HG02642 (cell line): ENCODE data around the gene ZNF100.
"Not testable (repeated sequence)": the region's sequence is repeated elsewhere in the genome, so short reads cannot be mapped to it uniquely, and the experiment has no call there.

Experiments used
- ATAC-seq: cut with Tn5 transposase; IDR thresholded peaks from one replicate; pipeline ENCODE4 v1.9.1; 2021; ENCODE audit warnings: mild to moderate bottlenecking; ENCODE audit not compliant: unreplicated experiment, poor library complexity

The ZNF100 gene

GRCh38 chr19:21705393-21705792 is 62.0 kb downstream of the ZNF100 start:
- ATAC-seq = no peak

- no peak for ATAC-seq
These were observed 63.1 kb downstream of the ZNF100 start for GRCh38 chr19:21704320-21704719.

- no peak for ATAC-seq
These were observed 68.2 kb downstream of the ZNF100 start for GRCh38 chr19:21699197-21699596.

DNA sequence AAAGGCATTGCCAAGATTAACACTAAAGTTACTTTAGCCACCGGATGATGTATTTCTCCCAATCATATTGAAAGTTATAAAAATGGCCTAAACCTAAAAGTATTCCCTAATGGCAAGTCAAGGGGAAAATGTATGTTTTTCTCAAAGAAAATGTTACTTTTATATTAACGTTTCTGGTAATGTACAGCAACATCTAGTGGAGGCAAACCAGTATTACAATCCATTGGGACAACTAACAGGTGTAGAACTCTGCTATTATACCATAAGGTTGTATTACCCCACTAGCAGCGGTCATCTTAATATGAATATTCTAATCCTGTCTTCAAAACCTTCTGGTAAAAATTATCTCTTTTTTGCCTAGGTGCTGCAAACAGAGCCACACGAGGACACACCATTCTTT is 69.2 kb downstream of the ZNF100 start:
- no peak for ATAC-seq

- no peak for ATAC-seq
These were observed 69.7 kb downstream of the ZNF100 start for GRCh38 chr19:21697698-21698097.

DNA sequence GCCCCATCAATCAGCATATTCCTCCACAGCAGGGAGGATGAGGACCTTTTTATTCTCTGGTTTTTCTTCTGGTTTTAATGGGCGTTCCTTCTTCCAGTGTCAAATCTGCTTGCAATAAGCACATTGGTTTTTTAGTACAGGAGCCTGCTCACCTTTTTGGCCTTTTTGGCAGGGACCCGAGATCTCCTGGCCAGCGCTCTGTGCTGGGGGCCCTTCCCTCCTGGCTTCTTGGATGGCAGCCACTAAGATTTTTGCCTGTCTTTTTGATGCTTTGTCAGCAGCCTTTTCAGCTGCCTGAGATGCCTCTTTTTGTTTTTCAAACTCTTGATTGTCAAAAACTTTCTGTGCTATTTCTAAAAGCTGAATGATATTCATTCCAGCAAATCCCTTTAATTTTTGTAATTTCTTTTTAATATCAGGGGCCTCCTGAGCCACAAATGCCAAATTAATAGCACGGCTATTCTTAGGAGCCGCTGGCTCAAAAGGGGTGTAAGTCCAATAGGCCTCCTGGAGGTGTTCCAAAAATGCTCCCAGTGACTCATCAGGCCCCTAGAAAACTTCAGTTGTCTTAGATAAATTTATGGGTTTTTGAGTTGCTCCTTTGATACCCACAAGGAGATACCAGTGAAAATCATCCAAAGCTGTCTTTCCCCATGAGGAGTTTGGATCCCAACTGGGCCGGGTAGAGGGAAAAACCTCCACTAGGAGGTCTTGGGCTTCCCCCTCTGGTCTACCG is 73.0 kb downstream of the ZNF100 start:
- ATAC-seq = no peak

GRCh38 chr19:21693399-21693798 is 74.0 kb downstream of the ZNF100 start:
- ATAC-seq = no peak

- no peak for ATAC-seq
These were observed 75.7 kb downstream of the ZNF100 start for GRCh38 chr19:21691661-21692060.

DNA sequence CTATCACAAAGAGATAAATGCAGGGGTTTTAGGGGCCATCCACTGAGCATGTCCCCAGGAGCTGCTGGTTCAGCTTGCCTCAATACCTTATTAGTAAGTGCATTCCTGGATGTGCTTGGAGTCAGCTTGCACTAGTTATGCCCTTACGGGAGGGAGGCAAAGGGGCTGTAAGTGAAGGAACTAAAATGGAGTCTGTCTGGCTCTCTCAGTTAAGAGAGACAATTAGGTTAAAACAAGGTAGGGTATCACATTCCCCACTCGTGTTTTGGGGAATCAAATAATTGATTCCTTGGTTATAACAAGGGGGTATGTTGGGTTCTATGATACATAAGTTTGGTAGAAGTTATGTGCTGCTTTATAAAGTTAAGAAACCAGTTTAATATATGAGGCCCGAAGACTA is 78.9 kb downstream of the ZNF100 start:
- no peak for ATAC-seq

DNA sequence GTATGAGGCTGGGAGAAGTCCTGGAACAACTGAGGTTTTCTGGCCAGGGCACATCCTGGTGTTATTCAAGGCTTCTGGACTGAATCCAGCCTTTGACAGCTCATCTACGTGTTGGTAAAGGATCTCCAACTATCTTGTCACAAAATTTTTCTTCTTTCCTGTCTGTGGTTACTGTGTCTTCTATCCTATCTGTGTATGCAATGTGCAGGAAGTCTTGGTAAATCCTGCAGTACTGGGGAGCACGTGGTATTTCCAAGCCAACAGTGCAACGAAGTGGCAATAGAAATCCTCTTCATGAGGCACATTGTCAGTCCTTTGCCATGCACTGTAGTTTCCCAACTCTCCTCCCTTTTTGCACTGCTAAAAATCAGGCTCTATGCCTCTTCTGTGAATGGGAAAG is 86.7 kb downstream of the ZNF100 start:
- ATAC-seq = no peak

GRCh38 chr19:21680026-21680425 is 87.4 kb downstream of the ZNF100 start:
- ATAC-seq = no peak

DNA sequence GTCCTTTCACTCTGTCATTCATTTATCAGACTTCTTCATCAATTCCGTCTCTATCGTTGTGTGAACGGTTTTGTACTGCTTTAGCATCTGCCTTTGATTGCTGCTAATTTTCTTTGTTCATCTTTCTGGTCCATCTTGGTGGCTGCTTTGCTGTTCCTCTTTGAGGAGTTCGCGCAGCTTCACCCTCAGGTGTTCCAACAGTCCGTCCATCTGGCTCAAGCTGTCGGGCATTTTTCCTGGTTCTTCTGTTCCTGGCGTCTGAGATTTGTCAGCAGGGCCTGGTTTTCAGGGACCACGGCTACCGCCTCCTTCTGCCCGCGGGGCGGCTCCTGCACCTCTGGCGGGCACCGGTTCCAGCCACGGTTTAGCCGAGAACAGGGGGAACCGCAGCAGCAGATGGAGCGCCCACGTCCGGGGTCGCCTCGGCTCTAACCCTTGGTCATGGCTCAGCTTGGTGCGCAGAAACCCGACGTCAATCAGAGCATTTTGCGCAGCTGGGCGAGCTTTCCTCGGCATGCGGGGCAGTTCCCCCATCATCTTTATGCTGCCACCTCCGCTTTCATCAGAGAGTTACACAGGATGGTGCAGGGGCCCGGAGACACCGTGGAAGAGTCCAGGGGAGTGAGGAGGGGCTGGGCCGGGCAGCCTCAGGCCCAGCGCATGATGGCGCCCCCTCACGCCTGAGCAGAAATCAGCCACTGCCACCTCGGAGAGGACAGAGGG is 89.5 kb downstream of the ZNF100 start:
- ATAC-seq = no peak

DNA sequence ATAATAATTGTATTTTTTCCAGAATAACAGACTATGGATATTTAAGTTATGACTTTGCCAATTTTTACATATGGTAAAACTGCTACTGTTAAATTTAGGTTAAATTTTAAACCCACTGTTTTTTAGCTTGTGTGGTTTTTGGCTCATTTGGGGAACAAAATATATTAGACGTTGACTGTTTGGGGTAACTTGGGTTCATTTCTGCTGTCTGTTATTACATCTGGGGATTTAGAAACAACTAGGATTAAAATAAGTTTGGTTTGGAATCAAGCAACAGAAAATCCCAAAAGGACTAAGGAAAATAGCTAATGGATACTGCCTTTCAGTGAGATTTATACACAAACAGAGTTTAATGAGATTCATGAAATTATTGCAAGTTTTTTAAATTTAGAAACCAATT is 92.9 kb downstream of the ZNF100 start:
- ATAC-seq = no peak

- ATAC-seq = not testable (repeated sequence)
These were observed 93.9 kb downstream of the ZNF100 start for GRCh38 chr19:21673479-21673878.
